Smooth muscle cell of the pulmonary artery (primary cell): ENCODE results near the gene DYRK3. TPM values are rescaled to one million over a fixed set of nuclear protein-coding genes. Genes with fewer than 3 reads are reported as not detected.

ENCODE experiments used
- total RNA-seq: library from RNA; depleted of rRNA; stranded (reverse); fragments of >200 nt; gene quantifications from 2 replicates; pipeline ENCODE4 v1.2.3, GENCODE V29; 2014

The DYRK3 gene
- total RNA-seq: 22.3 and 28.2 TPM in 2 replicates

GRCh38 chr1:206635080-206635977 is at the start of gene DYRK3:
Gene DYRK3 (plus strand): TSS chr1:206635536. CDS start chr1:206635704, 168 bp downstream.

GRCh38 chr1:206612129-206612876 is 23.0 kb upstream of the DYRK3 start, which contains the start of gene EIF2D:
Gene EIF2D (minus strand): TSS chr1:206612465. CDS start chr1:206612342, 123 bp downstream.

GRCh38 chr1:206684478-206685333 is 49.4 kb downstream of the DYRK3 start, which contains the start of gene MAPKAPK2:
Gene MAPKAPK2 (plus strand): TSS chr1:206684905. CDS start chr1:206685230, 325 bp downstream.

Other genes starting within 250 kb of the DYRK3 start
- gene IKBKE, start 165.1 kb upstream of the DYRK3 start, total RNA-seq: 9.6 and 13.5 TPM in 2 replicates
- gene RASSF5, start 128.0 kb upstream of the DYRK3 start, total RNA-seq: 5.7 and 6.1 TPM in 2 replicates
- 51.2 and 58.2 TPM in 2 replicates for gene EIF2D, start 23.1 kb upstream of the DYRK3 start, total RNA-seq
- 51.2 and 57.7 TPM in 2 replicates for gene MAPKAPK2, start 49.4 kb downstream of the DYRK3 start, total RNA-seq
- gene IL19, start 135.2 kb downstream of the DYRK3 start, total RNA-seq: not detected in 2 replicates
- not detected in 2 replicates for gene IL10, start 137.0 kb downstream of the DYRK3 start, total RNA-seq
- gene IL20, start 230.1 kb downstream of the DYRK3 start, total RNA-seq: not detected in 2 replicates